GM19455 (cell line): ENCODE data around the gene RNF225.
"Not testable (repeated sequence)": the region's sequence is repeated elsewhere in the genome, so short reads cannot be mapped to it uniquely, and the experiment has no call there.

Source experiments
- ATAC-seq: cut with Tn5 transposase; IDR thresholded peaks from one replicate; pipeline ENCODE4 v1.9.1; 2021; ENCODE audit not compliant: unreplicated experiment

The RNF225 gene

DNA sequence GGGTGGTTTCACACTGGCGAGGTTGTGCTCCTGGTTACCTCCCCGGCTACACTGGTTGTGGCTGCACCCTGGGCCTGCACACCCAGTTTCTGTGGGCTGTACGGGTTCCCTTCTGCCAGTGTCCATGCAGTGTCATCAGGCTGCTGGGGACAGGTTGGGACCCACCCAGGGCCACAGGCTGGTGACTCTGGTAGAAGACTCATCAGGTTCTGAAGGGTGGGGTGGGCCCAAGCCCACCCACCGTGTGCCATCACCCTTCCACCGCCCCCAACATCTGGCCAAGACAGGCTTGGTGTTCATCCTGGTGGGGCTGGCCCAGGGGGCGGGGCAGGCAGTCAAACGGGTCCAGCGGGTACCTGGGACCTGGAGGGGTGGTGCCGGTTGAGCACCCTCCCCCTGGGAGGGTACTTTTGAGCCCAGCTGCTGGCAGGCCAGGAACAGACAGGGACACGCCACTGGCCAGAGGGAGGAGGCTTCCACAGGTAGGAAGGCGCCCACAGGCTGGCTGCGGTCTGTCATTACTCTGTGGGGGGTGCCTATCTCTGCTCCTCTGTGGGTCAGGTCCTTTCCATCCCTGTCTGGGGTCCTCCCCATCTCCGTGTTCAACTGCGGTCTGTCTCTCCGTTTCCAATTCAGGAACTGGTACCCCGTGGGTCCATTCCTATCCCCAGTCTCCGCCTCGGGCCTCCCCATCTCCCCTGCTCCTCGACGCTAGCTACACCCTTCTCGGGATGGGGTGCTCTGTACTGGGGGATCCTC lies at the start of gene RNF225:
RNF225 (plus strand) TSS at position 437 of the 759 bp plus-strand sequence. CDS start 434 bp downstream, outside the sequence.
- no peak for ATAC-seq

DNA sequence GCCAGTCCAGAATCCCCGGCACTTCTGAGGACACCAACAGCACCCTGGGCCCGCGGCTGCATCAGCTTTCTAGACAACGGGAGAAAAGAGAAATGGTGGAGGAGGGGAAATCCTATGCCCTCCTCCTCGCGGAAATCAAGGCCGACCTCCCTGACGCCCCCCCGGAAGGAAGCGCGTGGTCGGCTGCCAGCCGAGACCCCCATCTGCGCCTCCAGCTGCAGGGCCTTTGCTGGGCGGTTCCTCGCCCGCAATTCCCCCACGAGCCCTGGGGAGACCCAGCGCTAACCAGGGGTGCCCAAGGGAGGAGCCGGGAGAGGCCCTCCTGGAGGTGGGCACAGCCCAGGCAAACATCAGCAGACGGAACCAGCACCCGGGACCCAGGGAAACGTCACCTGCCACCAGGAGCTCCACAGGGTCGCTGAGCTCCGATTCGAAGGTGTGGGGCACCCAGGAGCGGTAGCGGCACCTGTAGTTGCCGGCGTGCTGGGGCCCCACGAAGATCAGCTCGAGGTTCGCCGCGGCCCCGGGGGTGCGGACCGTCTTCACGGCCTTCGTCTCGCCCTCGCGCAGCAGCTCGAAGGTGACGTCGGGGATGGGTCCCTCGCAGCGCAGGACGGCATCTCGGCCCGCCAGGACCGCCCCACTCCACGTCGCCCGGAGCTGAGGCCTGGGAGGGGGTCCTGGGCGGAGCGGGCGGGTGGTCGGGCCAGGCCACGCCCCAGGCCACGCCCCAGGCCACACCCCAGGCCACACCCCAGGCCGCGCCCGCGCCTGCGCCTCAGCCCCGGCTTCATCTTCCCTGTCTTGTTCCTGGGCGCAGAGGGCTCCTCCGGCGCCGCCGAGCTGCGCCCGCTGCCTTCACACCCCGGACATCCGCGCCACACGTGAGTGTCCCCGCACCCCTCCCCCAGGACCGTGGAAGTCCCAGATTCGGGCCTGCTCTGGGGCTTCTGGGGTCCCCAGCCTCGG lies 48.2 kb upstream of the RNF225 start:
- ATAC-seq, result peak; percentile 77

DNA sequence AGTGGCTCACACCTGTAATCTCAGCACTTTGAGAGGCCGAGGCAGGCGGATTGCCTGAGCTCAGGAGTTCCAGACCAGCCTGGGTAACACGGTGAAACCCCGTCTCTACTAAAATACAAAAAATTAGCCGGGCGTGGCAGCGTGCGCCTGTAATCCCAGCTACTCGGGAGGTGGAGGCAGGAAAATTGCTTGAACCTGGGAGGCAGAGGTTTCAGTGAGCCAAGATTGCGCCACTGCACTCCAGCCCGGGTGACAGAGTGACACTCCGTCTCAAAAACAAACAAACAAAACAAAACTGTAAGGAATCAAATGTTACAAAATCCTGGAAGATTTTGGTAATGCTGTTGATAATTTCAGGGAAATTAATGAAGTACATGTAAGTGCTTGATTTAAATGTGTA lies 47.4 kb upstream of the RNF225 start:
- not testable (repeated sequence) for ATAC-seq

DNA sequence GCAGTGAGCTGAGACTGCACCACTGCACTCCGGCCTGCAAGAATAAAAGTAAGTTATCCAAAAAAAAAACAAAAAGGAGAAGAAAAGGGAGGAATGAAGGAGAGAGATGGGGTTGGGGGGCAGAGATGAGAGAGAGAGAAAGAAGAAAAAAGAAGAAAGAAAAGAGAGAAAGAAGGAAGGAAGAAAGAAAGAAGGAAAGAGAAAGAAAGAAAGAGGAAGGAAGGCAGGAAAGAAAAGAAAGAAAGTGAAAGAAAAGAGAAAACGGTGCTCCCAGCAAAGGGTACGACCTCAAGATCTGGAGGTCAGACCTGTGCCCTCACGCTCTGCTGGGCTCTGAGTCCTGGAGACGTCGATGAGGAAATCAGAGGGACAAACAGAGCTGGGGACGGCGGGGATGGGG lies 45.9 kb upstream of the RNF225 start:
- no peak for ATAC-seq

DNA sequence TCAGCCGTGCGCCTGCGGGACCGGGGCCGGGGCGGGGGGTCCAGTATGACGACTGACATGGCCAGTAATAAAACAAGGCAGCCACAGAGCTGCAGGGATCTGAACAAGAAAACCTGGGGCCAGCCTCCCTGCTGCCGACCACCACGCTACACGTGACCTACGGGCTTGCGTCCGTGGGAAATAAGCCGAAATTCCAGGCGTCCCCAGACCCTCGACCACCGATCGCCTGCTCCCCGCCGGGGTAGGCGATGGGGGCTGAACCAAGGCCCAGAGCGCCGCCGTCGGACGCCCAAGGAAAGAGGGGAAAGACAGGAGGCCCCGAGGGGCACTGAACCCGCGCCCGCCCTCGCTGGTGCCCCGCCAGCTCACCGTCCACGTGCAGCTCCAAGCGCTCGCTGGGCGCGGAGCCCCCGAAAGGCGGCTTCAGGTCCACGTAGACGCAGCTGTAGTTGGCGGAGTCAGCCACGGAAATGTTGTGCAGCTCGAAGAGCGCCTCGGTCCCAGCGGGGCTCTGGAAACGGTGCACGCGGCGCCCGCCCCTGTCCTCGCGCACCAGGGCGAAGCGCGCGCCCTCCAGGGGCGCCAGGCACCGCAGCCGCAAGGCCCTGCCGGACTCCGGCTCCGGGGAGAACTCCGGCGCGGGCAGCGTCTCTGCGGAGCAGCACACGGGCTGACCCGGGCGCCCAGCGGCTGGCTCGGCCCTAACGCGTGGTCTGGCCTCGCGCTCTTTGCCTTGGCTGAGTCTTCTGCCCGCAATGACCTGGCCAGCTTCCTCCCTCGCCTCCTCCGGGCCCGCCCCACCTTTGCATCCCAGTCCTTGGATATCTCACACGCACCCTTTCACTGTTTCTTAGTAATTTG lies 45.2 kb upstream of the RNF225 start:
- ATAC-seq, result no peak

DNA sequence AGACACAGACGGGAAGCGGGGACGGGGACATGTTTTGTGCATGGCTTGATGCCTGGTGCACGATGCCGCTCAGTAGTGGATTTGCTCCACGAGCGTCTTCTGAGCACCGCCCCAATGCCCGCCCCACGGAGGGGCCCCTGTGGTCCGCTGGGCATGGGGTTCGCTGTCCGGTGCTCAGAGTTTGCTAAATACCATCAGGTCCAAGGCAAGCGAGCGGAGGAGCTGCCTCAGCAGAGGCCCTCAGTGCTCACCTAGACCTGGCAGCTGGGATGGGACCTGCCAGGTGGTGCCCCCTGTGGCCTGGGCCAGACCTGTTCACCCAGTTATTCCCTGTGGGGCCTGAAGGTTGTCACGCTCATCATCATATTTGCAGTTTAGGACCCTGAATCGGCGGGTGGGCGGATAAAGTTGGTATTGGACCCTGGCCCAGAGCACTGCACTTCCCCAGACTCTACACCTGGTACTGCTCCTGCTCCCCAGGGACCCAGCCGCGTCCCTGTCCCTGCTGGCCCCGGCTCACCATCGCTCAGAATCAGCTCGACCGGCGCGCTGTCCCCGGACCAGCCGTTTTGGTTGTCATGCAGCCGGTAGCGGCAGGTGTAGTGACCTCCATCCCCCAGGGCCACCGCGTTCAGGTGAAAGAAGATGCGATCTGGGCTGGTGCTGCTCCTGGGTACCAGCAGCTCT lies 44.4 kb upstream of the RNF225 start:
- no peak for ATAC-seq

DNA sequence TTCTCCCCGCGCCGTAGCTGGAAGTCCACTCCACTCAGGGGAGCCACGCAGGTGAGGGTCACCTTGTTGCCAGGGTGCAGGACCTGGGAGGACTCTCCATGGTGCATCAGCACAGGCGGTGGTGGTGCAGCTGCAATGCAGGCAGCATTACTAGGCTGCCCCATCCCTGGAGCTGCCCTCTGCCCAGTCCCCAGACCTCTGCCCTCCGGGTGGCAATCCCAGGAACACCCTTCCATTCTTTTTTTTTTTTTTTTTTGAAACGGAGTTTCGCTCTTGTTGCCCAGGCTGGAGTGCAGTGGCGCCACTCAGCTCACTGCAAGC lies 43.9 kb upstream of the RNF225 start:
- no peak for ATAC-seq

DNA sequence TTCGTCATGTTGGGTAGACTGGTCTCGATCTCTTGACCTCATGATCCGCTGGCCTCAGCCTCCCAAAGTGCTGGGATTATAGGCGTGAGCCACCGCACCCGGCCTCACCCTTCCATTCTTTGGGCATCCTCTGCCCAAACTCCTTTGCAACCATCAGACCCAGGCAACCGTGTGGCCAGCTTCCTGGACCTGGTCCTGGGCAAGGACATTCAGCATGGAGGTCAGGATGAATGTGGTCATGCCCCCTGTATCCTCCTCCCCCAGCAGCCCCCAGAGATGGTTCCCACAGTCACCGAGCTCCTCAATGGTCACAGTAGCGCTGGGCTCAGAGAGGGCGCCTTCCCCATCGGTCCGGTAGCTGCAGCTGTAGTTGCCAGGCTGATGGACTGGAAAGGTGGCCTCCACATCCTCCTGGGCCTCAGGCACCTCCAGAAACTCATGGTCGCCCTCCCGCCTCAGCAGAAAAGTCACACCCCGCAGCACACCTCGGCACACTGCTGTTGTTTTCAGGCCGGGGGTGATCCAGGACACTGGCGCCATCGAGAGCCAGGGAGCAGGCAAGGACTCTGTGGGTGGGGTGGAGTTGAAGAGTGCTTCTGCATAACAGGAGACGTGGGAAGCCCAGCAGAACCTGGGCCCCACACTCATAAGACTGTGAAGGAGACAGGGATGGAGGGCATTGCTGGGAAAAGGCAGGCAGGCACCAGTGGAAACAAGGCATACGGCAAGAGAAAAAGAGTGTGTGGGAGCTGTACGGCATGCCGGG lies 43.3 kb upstream of the RNF225 start:
- no peak for ATAC-seq

DNA sequence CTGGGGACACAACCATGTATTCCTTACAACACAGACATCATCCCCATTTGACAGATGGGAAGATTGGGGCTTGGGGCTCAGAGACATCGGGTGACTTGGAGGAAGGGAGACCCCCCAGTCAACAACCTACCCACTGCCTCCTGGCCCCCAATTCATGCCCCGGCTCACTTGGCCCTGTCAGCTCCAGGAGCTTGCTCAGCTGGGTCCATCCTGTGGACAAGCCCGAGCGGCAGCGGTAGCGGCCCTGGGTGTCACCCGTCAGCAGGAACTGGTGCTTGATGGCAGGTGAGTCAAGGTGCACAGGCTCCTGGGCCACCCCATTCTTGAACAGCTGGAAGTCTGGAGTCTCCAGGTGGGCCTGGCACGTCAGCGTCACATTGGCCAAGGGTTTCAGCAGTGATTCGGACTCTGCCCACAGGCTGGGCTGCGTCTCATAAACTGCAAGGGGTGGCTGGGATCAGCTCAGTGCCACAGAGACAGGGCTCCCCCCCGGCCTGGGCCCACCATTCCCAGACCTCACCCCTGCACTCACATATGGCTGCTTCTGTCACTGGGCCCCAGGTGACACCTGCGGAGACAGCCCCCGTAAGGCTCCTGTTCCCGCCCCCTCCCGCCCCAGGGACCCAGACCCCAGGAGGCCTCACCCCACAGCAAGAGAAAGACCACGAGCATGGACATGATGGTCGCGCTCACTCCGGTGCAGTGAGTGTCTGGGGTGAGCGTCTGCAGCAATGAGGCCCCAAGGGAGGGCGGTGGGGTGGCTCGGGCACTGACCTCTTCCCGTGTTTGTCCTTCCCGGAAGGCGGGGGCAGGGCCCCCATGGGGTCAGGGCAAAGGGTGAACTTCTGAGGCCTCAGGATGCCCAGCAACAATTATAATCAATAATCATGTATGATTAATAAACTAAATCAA lies 42.4 kb upstream of the RNF225 start, which contains the start of gene A1BG:
A1BG (minus strand) TSS at position 733 of the 912 bp plus-strand sequence; CDS start at position 678, 55 bp downstream.
- no peak for ATAC-seq

DNA sequence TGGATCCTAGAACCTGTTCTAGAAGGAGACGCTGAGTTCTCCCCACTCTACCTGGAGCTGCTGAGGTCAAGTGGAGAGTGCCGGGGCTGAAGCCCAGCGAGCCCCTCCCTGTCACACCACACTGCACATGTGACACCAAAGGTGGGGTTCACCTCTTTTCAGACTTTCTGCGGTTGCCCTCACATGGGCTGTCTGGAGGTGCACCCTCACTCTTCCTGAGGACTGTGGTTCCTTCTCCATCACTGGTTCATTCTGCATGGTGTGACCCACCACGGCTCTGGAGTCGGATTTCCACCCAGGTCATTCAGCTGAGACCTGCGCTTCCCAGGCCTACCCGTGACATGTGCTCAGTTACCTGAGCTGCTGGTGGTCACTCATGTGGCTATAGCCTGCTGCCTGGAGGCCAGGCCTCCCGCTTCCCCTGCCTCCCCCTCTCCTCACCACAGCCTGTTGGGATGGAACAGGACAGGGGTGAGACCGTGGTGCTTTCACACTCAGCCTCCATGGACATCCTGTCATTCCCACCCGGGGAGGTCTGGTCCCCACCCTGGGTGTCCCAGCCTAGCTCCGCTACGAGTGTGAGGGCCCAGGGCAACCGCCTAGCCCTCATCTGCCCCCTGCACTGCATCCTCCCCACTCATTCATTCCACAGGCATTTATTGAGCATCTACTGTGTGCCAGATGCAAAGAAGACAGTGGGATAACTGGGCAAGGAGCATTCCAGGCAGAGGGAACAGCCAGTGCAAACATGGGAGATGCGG lies 41.6 kb upstream of the RNF225 start:
- no peak for ATAC-seq

DNA sequence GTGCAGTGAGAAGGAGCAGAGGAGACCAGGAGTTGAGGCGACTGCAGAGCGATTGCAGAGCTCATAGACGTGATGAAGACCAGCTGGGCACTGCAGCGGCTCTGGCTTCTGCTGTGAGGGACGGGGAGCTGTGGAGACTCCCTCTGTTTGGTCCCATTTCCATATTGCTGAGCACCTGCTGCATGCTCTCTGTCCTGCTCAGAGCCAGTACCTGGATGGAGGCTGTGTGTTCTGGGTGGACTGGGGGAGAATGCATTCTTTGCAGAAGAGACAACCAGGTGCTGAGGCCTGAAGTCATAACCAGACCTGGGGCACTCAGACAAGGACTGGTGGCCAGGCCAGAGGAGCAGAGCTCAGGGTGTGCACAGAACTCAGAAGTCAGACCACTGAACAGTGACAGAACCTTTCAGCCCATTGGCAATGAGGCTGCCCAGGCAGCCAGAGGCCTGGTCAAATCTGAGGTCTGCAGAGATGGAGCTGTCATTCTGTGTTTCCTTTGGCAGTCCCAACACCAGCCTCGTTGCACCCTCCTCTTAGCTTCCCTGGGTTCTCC lies 40.9 kb upstream of the RNF225 start:
- ATAC-seq, result no peak

DNA sequence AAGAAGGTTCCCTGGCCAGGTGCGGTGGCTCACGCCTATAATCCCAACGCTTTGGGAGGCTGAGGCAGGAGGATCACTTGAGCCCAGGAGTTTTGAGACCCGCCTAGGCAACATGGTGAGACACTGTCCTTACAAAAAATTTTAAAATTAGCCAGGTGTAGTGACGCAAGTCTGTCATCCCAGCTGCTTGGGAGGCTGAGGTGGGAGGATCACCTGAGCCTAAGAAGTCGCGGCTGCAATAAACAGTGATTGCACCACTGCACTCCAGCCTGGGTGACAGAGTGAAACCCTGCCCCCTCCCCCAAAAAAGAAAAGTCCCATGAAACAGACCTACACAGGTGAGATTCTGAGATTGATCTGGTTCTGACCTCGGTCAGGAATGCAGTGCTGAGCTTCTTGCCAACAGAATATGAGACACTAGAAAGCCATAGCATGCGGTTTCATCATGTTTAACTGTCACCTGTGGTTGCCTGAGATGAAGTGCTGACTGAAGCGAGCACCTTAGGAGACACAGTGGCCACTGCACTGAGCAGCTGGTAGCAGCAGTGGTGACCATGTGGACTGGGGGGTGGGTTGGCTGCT lies 40.1 kb upstream of the RNF225 start:
- ATAC-seq, result no peak

DNA sequence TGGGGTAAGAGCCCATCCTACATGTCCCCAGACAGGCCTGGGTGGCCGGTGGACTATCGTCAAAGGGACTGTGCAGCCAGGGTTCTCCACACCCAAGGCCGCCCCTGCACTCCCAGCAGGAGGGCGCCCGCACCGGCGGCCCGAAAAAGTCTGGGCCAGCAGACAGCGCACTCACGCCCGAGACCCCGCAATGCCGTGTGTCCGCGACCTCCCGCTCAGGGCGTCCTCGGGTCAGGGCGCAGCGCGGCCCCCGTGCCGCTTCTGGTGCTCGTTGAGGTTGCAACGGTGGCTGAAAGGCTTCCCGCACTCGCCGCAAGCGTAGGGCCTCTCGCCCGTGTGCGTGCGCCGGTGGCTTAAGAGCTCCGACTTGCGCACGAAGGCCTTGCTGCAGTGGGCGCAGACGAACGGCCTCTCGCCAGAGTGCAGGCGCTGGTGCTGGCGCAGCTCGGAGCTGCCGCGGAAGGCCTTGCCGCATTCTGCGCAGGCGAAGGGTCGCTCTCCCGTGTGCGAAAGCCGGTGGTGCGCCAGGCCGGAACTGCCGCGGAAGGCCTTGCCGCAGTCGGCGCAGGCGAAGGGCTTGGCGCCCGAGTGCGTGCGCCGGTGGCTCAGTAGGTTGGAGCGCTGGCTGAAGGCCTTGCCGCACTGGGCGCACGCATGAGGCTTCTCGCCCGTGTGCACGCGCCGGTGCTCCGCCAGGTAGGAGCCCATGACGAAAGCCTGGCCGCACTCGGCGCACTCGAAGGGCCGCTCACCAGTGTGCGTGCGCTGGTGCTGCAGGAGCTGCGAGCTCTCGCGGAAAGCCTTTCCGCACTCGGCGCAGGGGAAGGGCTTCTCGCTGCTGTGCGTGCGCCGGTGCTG lies 39.3 kb upstream of the RNF225 start:
- ATAC-seq, result no peak

DNA sequence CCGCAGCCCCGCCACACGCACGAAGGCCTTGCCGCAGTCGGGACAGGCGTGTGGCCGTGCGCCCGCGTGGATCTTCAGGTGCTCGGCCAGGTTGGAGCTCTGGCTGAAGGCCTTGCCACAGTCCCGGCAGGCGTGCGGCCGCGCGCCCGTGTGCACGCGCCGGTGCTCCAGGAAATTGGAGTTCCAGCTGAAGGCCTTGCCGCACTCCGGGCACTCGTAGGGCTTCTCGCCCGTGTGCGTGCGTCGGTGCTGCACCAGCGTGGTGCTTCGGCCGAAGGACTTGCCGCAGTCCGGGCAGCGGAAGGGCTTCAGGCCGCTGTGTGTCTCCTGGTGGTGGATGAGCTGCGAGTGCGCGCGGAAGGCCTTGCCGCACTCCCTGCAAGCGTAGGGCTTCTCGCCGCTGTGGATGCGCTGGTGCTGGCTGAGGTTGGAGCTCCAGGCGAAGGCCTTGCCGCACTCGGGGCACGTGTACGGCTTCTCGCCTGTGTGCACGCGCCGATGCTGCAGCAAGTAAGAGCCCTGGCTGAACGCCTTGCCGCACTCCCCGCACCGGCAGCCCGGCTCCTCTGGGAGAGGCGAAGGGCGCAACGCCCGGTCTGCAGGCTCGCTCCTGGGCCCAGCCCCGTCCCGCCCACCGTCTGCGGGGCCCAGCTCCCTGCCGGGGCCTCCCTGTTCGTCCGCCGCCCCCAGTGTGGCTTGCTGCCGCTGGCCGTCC lies 38.5 kb upstream of the RNF225 start:
- no peak for ATAC-seq

DNA sequence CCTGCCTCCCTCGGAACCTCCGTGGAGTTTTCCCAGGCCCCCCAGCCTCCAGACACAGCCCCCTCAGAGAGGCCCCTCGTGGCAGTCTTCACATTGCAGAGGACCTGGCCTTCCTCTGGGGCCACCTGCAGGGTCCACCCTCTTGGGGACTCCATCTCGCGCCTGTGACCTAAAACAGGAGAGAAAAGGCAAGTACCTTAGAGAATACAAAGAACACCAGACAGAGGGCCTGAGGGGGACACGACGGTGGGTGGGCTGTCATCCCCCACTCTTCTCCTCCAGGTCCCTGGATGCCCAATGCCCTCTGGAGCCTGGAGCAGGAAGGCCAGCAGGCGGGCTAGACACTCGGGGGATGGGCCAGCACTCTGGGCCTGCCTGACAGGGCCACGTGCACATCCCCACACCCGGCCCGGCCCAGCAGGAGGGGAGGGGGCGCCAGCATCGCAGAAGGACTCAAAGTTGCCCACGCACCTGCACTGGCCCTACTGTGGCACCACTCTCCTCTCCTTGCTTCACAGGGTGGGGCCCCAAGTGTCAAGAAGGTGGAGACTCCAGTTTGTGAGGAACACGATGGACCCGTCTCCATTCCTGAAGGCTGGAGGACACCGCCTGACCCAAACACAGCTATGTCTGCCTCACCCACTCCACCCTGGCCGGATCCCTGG lies 37.8 kb upstream of the RNF225 start:
- no peak for ATAC-seq
